Neural cell (in vitro differentiated cells): ENCODE measurements around the gene CAPN5.

Experiments
- EP300 ChIP-seq: fragments of 450-650 bp; conservative IDR thresholded peaks from 2 replicates; pipeline ENCODE4 v1.6.1; 2014; ENCODE audit warnings: antibody characterized with exemption, mild to moderate bottlenecking, moderate library complexity; ENCODE audit not compliant: poor library complexity, severe bottlenecking
- EZH2 ChIP-seq: fragments of 200-600, 300-800 bp; shearing (Covaris generic), sonication (generic); IDR thresholded peaks from 2 replicates; pipeline ENCODE4 v1.6.1; 2014; ENCODE audit warnings: antibody characterized with exemption, low read length, borderline replicate concordance, mild to moderate bottlenecking; ENCODE audit not compliant: insufficient read depth, poor library complexity, severe bottlenecking
- POLR2AphosphoS5 ChIP-seq: IDR thresholded peaks from 2 replicates; pipeline ENCODE4 v1.6.1; 2012
- RAD21 ChIP-seq: fragments of 450-650 bp; conservative IDR thresholded peaks from 2 replicates; pipeline ENCODE4 v1.6.1; 2014; ENCODE audit warnings: antibody characterized with exemption, mild to moderate bottlenecking, moderate library complexity
- TAF1 ChIP-seq: IDR thresholded peaks from 2 replicates; pipeline ENCODE4 v1.6.1; 2012; ENCODE audit warnings: low read depth
- TF ChIP-seq, protein P1 (sequence below): fragments of 450-650 bp; IDR thresholded peaks from 2 replicates; pipeline ENCODE4 v1.5.1; 2014; ENCODE audit warnings: antibody characterized with exemption, mild to moderate bottlenecking, moderate library complexity; ENCODE audit not compliant: poor library complexity, severe bottlenecking

GRCh38 chr11:77147668-77148321, 81.0 kb downstream of the CAPN5 start:
- TF ChIP-seq, protein P1, sequence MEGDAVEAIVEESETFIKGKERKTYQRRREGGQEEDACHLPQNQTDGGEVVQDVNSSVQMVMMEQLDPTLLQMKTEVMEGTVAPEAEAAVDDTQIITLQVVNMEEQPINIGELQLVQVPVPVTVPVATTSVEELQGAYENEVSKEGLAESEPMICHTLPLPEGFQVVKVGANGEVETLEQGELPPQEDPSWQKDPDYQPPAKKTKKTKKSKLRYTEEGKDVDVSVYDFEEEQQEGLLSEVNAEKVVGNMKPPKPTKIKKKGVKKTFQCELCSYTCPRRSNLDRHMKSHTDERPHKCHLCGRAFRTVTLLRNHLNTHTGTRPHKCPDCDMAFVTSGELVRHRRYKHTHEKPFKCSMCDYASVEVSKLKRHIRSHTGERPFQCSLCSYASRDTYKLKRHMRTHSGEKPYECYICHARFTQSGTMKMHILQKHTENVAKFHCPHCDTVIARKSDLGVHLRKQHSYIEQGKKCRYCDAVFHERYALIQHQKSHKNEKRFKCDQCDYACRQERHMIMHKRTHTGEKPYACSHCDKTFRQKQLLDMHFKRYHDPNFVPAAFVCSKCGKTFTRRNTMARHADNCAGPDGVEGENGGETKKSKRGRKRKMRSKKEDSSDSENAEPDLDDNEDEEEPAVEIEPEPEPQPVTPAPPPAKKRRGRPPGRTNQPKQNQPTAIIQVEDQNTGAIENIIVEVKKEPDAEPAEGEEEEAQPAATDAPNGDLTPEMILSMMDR, result no peak
- no peak for TF ChIP-seq EP300
- TF ChIP-seq POLR2AphosphoS5, result no peak
- TF ChIP-seq TAF1, result no peak
- TF ChIP-seq RAD21, result no peak
- no peak for TF ChIP-seq EZH2
